ENCODE data around the gene CDK5RAP1.
"Not testable (repeated sequence)": the region's sequence is repeated elsewhere in the genome, so short reads cannot be mapped to it uniquely, and the experiment has no call there.

The CDK5RAP1 gene

GRCh38 chr20:33433465-33434234 is 32.3 kb upstream of the CDK5RAP1 start:
- Mint-ChIP-seq H3K27ac (no peak overlapping the region), H3K4me3 (no peak overlapping the region), H3K36me3 (ENCODE audit: low read depth) (no peaks in the 10 kb centered on the region), H3K27me3 (no peaks in the 10 kb centered on the region), H3K4me1 (ENCODE audit: low read depth) (no peaks in the 10 kb centered on the region), H3K9me3 (no peaks in the 10 kb centered on the region)

- Mint-ChIP-seq H3K36me3 (ENCODE audit: low read depth) (no peaks in the 10 kb centered on the region), H3K4me3 (no peak overlapping the region), H3K27ac (no peak overlapping the region), H3K27me3 (no peaks in the 10 kb centered on the region), H3K9me3 (no peaks in the 10 kb centered on the region), H3K4me1 (ENCODE audit: low read depth) (no peaks in the 10 kb centered on the region)
Measured at GRCh38 chr20:33431797-33432381, 30.6 kb upstream of the CDK5RAP1 start.

- H3K27ac Mint-ChIP-seq: not testable (repeated sequence)
Measured at GRCh38 chr20:33423875-33424274, 22.6 kb upstream of the CDK5RAP1 start.

GRCh38 chr20:33423141-33423834 is 22.0 kb upstream of the CDK5RAP1 start:
- no peaks in the 10 kb centered on the region for H3K27me3 Mint-ChIP-seq
- H3K4me3 Mint-ChIP-seq: no peak overlapping the region
- H3K4me1 Mint-ChIP-seq (ENCODE audit: low read depth): no peaks in the 10 kb centered on the region
- H3K27ac Mint-ChIP-seq: no peak overlapping the region
- no peaks in the 10 kb centered on the region for H3K9me3 Mint-ChIP-seq
- H3K36me3 Mint-ChIP-seq (ENCODE audit: low read depth): no peaks in the 10 kb centered on the region

More at GRCh38 chr20:33423875-33424274, 22.6 kb upstream of the CDK5RAP1 start:
- H3K27me3 Mint-ChIP-seq; H3K36me3 Mint-ChIP-seq (ENCODE audit: low read depth); H3K4me3 Mint-ChIP-seq; H3K4me1 Mint-ChIP-seq (ENCODE audit: low read depth); H3K9me3 Mint-ChIP-seq: not testable (repeated sequence)

DNA sequence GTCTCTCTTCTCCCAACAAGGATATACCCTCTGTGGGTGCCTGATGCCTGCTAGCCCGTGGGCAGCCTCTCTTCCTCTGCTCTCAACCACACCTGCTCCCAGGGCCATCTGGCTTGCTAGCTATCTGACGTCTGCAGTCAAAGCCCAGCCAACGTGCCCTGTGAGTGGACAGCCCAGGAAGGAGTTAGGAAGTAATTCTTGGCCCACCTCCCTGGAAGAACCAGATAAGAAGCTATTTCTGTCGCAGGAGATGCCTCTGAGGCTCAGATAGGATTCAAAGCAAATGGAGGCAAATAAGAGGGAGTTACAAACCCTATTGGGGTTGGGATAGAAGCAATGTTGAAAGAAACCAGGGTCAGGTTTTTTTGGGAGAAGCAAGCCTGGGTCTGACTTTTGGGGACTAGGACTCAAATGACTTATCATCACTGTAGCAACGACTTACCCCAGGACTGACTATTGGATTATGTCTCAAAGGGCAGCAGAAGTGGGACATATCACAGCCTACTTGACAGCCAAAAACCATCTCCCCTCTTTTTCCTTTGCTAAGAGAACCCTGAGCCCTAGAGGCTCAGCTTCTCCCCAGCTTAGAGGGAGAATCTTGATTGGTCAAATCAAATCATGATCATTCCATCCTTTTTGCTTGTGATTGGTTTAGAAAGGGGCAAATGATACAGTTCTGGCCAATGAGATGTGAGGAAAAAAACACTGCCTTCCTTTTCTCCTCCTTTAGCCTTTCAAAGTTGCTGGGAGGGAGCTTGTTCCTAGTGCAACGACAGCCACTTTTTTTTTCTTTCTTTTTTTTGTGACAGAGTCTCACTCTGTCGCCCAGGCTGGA is 18.0 kb upstream of the CDK5RAP1 start:
- H3K36me3 Mint-ChIP-seq (ENCODE audit: low read depth): no peaks in the 10 kb centered on the region
- no peak overlapping the region for H3K27ac Mint-ChIP-seq
- H3K27me3 Mint-ChIP-seq: no peaks in the 10 kb centered on the region

GRCh38 chr20:33418033-33418432 is 16.7 kb upstream of the CDK5RAP1 start:
- no peaks in the 10 kb centered on the region for H3K9me3 Mint-ChIP-seq
- no peak overlapping the region for H3K27ac Mint-ChIP-seq
- H3K4me3 Mint-ChIP-seq: no peak overlapping the region
- H3K36me3 Mint-ChIP-seq (ENCODE audit: low read depth): no peaks in the 10 kb centered on the region
- H3K4me1 Mint-ChIP-seq (ENCODE audit: low read depth): no peaks in the 10 kb centered on the region
- no peaks in the 10 kb centered on the region for H3K27me3 Mint-ChIP-seq

More for the DNA sequence above, 18.0 kb upstream of the CDK5RAP1 start:
- no peak overlapping the region for H3K4me3 Mint-ChIP-seq
- H3K4me1 Mint-ChIP-seq (ENCODE audit: low read depth): no peaks in the 10 kb centered on the region
- no peaks in the 10 kb centered on the region for H3K9me3 Mint-ChIP-seq

- H3K4me3 Mint-ChIP-seq: no peak overlapping the region
Measured at GRCh38 chr20:33415948-33416347, 14.6 kb upstream of the CDK5RAP1 start.

DNA sequence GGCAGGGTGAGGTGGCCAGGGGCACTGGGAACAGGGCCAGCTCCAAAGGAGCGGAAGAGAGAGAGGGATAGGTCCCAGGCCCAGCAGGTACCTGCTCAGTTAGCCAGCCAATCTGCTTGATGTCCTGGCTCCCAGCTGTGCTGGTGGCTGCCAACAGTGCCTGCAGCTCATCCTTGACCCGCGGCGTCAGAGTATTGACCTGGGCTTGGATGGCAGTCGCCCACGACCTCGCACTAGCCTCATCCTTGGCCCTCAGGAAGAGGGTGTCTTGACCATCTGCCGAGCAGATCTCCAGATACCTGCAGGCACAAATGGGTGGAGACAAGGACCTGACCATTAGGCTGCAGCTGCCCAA is 11.1 kb upstream of the CDK5RAP1 start:
- H3K27me3 Mint-ChIP-seq: no peaks in the 10 kb centered on the region
- H3K9me3 Mint-ChIP-seq: no peaks in the 10 kb centered on the region
- H3K4me1 Mint-ChIP-seq (ENCODE audit: low read depth): peaks cover 11% of the 10 kb centered on the region
- H3K27ac Mint-ChIP-seq: no peak overlapping the region
- H3K36me3 Mint-ChIP-seq (ENCODE audit: low read depth): peaks cover 6% of the 10 kb centered on the region
- no peak overlapping the region for H3K4me3 Mint-ChIP-seq

More at GRCh38 chr20:33415948-33416347, 14.6 kb upstream of the CDK5RAP1 start:
- Mint-ChIP-seq H3K9me3 (no peaks in the 10 kb centered on the region), H3K4me1 (ENCODE audit: low read depth) (no peaks in the 10 kb centered on the region), H3K27me3 (no peaks in the 10 kb centered on the region), H3K27ac (no peak overlapping the region), H3K36me3 (ENCODE audit: low read depth) (peaks cover 5% of the 10 kb centered on the region)

GRCh38 chr20:33411711-33412483 is 10.6 kb upstream of the CDK5RAP1 start:
- H3K9me3 Mint-ChIP-seq: no peaks in the 10 kb centered on the region
- no peak overlapping the region for H3K27ac Mint-ChIP-seq
- H3K36me3 Mint-ChIP-seq (ENCODE audit: low read depth): peaks cover 12% of the 10 kb centered on the region
- H3K27me3 Mint-ChIP-seq: no peaks in the 10 kb centered on the region
- peaks cover 17% of the 10 kb centered on the region for H3K4me1 Mint-ChIP-seq (ENCODE audit: low read depth)
- no peak overlapping the region for H3K4me3 Mint-ChIP-seq

DNA sequence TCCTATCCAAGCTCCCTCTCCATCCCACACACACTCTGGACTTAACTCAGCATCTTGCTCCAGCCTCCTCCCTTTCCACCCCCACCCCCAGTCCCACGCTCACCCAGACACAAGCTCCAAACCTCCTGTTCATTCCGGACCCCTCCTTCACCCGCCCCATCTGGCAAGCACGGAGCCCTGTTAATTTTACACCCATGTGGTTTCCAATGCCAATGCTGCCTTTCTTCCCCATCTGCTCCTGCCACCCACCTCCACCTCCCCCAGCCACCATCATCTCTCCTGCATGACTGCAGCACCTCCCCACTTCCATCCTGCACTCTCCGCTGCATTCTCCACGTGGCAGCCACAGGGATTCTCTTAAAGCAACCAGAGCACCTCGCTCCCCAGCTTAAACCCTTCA is 9.9 kb upstream of the CDK5RAP1 start:
- H3K27me3 Mint-ChIP-seq: no peaks in the 10 kb centered on the region
- no peaks in the 10 kb centered on the region for H3K9me3 Mint-ChIP-seq
- H3K4me3 Mint-ChIP-seq: no peak overlapping the region
- H3K36me3 Mint-ChIP-seq (ENCODE audit: low read depth): peaks cover 12% of the 10 kb centered on the region
- H3K4me1 Mint-ChIP-seq (ENCODE audit: low read depth): peaks cover 17% of the 10 kb centered on the region
- no peak overlapping the region for H3K27ac Mint-ChIP-seq

- H3K4me1 Mint-ChIP-seq (ENCODE audit: low read depth): peaks cover 17% of the 10 kb centered on the region
- no peak overlapping the region for H3K27ac Mint-ChIP-seq
- peaks cover 12% of the 10 kb centered on the region for H3K36me3 Mint-ChIP-seq (ENCODE audit: low read depth)
- no peaks in the 10 kb centered on the region for H3K9me3 Mint-ChIP-seq
- H3K4me3 Mint-ChIP-seq: no peak overlapping the region
- H3K27me3 Mint-ChIP-seq: no peaks in the 10 kb centered on the region
Measured at GRCh38 chr20:33410081-33410742, 8.9 kb upstream of the CDK5RAP1 start.

GRCh38 chr20:33408716-33409654 is 7.7 kb upstream of the CDK5RAP1 start:
- Mint-ChIP-seq H3K27me3 (no peaks in the 10 kb centered on the region), H3K9me3 (no peaks in the 10 kb centered on the region), H3K4me3 (no peak overlapping the region), H3K4me1 (ENCODE audit: low read depth) (peaks cover 21% of the 10 kb centered on the region), H3K27ac (peak overlapping the region; percentile 55), H3K36me3 (ENCODE audit: low read depth) (peaks cover 16% of the 10 kb centered on the region)

- no peaks in the 10 kb centered on the region for H3K27me3 Mint-ChIP-seq
- H3K9me3 Mint-ChIP-seq: no peaks in the 10 kb centered on the region
- no peak overlapping the region for H3K4me3 Mint-ChIP-seq
- peaks cover 16% of the 10 kb centered on the region for H3K36me3 Mint-ChIP-seq (ENCODE audit: low read depth)
- no peak overlapping the region for H3K27ac Mint-ChIP-seq
- H3K4me1 Mint-ChIP-seq (ENCODE audit: low read depth): peaks cover 25% of the 10 kb centered on the region
Measured at GRCh38 chr20:33408313-33408712, 7.0 kb upstream of the CDK5RAP1 start.

Data from stimulated activated naive CD8-positive, alpha-beta T cell treated with anti-CD3 and anti-CD28 coated beads, Interleukin-15, Interleukin-2, amounts not matched to agents 100 ng/mL and 50 ng/mL, for 24 hours (primary cell).